ENCODE measurements around the gene CFAP97D1.

- TF ChIP-seq CTCF (IDR thresholded peaks at IDR 0.05) (no peak), POLR2A (IDR thresholded peaks at IDR 0.05) (no peak), EP300 (IDR thresholded peaks at IDR 0.05) (no peak)
Observed at GRCh38 chr17:43756201-43756600, 24.0 kb upstream of the CFAP97D1 start.
